Osteoblast (primary cell): Measurements from ENCODE around the gene NEB. TPM values are rescaled to one million over a fixed set of nuclear protein-coding genes. Genes with fewer than 3 reads are reported as not detected.
A peak's percentile ranks its signal among the peaks of the same experiment; 100 is the strongest.

ENCODE experiments used
- DNase-seq: peaks from one replicate; pipeline ENCODE4 v3.0.0; 2011; ENCODE audit warnings: low spot score, mixed read lengths; ENCODE audit not compliant: insufficient read length; ENCODE audit errors: missing footprints
- H2AFZ ChIP-seq: 2 replicates; pipeline ENCODE4 v1.6.0; 2011; ENCODE audit warnings: mild to moderate bottlenecking, low read length
- H3K27ac ChIP-seq: 2 replicates; pipeline ENCODE4 v1.5.1; 2011; ENCODE audit warnings: mild to moderate bottlenecking, low read depth, low read length, moderate library complexity
- H3K27me3 ChIP-seq: 2 replicates; pipeline ENCODE4 v1.6.0; 2012; ENCODE audit warnings: mild to moderate bottlenecking, control low read depth, inconsistent platforms, low read length, moderate library complexity; ENCODE audit not compliant: insufficient read depth
- H3K36me3 ChIP-seq: 2 replicates; pipeline ENCODE4 v1.5.1; 2011; ENCODE audit warnings: mild to moderate bottlenecking, low read length, control low read depth, moderate library complexity; ENCODE audit not compliant: insufficient read depth
- H3K4me1 ChIP-seq: 2 replicates; pipeline ENCODE4 v1.5.1; 2011; ENCODE audit warnings: mild to moderate bottlenecking, low read length, control low read depth, moderate library complexity; ENCODE audit not compliant: insufficient read depth
- H3K4me2 ChIP-seq: 2 replicates; pipeline ENCODE4 v1.6.0; 2011; ENCODE audit warnings: mild to moderate bottlenecking, low read length; ENCODE audit not compliant: insufficient read depth
- H3K4me3 ChIP-seq: fragments of 200-600 bp; sonication (generic); 3 replicates; pipeline ENCODE4 v1.5.1; 2012; ENCODE audit warnings: mild to moderate bottlenecking, low read length, inconsistent platforms; ENCODE audit not compliant: insufficient read depth
- H3K79me2 ChIP-seq: 2 replicates; pipeline ENCODE4 v1.6.0; 2012; ENCODE audit warnings: mild to moderate bottlenecking, low read length, control low read depth, inconsistent platforms; ENCODE audit not compliant: insufficient read depth
- H3K9me3 ChIP-seq: 2 replicates; pipeline ENCODE4 v1.5.1; 2011; ENCODE audit warnings: low read depth, low read length, control low read depth
- H4K20me1 ChIP-seq: 2 replicates; pipeline ENCODE4 v1.6.0; 2012; ENCODE audit warnings: mild to moderate bottlenecking, low read length, control low read depth; ENCODE audit not compliant: insufficient read depth
- CTCF ChIP-seq: IDR thresholded peaks from 2 replicates; pipeline ENCODE4 v1.5.1; 2011; ENCODE audit warnings: mild to moderate bottlenecking, low read depth, low read length, moderate library complexity; ENCODE audit errors: extremely low read depth
- total RNA-seq: library from RNA; depleted of rRNA; stranded (reverse); fragments of >200 nt; gene quantifications from 2 replicates; pipeline ENCODE4 v1.2.3, GENCODE V29; 2012

NEB gene
- total RNA-seq, 1 donor = 0.36 TPM

DNA sequence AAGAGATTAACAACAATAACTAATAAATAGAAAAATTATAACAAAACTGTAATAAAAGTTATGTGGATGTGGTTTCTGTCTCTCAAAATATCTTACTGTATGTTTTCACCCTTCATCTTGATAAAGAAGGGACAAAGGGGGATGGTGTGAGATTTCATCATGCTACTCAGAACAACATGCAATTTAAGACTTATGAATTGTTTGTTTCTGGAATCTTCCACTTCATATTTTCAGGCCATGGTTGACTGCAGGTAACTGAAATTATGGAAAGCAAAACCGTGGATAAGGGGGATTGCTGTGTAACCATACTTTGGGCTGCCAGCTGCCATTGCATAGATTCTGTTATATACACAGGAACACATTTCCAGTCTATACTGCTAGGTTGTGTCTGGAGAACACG is 45.6 kb downstream of the NEB start:
- no peaks in the 10 kb centered on the region for H3K36me3 ChIP-seq
- no peak overlapping the region for H3K4me3 ChIP-seq
- H3K9me3 ChIP-seq = no peaks in the 10 kb centered on the region
- no peak overlapping the region for H2AFZ ChIP-seq
- no peaks in the 10 kb centered on the region for H4K20me1 ChIP-seq
- no peak overlapping the region for H3K4me2 ChIP-seq
- H3K79me2 ChIP-seq = no peaks in the 10 kb centered on the region
- no peaks in the 10 kb centered on the region for H3K27me3 ChIP-seq
- no peak for DNase-seq
- TF ChIP-seq CTCF = no peak
- no peaks in the 10 kb centered on the region for H3K4me1 ChIP-seq
- no peak overlapping the region for H3K27ac ChIP-seq

DNA sequence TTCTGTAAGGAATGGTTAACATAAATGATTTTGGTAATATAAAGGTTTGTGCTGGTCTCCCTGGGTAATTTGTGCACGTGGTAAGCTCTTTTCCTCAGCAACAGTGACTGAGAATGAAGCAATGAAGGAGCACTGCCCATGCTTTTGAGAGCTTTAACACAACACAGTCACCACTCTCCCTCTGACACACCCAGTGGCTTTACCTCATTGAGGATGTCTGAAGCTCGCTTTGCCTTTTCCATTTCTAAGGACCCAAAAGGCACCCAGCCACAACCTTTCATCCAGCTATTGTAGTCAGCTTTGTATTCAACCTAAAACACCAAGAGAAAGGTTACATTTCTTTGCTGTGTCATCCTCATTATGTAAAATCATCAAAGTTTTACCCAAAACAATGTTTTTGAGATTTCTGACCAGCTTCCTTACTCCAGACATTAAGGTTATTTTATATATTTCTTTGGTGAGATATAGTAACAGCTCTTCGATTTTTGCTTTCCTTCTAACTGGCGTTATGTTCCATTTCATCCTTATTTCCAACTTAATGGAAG is 51.7 kb downstream of the NEB start:
- no peak overlapping the region for H3K4me3 ChIP-seq
- H4K20me1 ChIP-seq = no peaks in the 10 kb centered on the region
- H3K27ac ChIP-seq = no peak overlapping the region
- TF ChIP-seq CTCF = no peak
- H3K4me1 ChIP-seq = no peaks in the 10 kb centered on the region
- no peak overlapping the region for H2AFZ ChIP-seq
- no peaks in the 10 kb centered on the region for H3K9me3 ChIP-seq
- no peak overlapping the region for H3K4me2 ChIP-seq
- no peaks in the 10 kb centered on the region for H3K27me3 ChIP-seq
- no peaks in the 10 kb centered on the region for H3K79me2 ChIP-seq
- DNase-seq = peak; percentile 56
- no peaks in the 10 kb centered on the region for H3K36me3 ChIP-seq

DNA sequence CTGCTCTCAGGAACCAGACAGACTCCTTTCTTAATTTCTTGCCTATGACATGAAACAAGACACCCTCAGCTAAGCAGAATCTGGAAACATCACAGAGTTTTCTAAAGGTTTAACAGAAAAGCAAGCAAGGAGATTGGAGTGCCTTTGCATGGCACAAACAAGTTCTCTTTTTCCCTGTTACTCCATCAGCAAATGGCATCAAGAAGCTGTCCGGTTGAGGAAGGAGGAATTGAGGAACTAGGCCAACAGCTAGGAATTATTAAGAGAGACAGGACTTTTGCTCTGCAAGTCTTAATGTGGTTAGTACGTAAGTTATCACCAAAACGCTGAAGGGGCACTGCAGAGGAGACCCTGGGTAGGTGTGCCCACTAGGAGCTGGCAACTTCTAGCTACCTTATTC is 53.2 kb downstream of the NEB start:
- Histone ChIP-seq H3K27ac (no peak overlapping the region), H3K4me2 (no peak overlapping the region), H3K9me3 (no peaks in the 10 kb centered on the region), H3K79me2 (no peaks in the 10 kb centered on the region), H3K4me1 (no peaks in the 10 kb centered on the region), H3K4me3 (no peak overlapping the region), H3K36me3 (no peaks in the 10 kb centered on the region), H2AFZ (no peak overlapping the region), H4K20me1 (no peaks in the 10 kb centered on the region), H3K27me3 (no peaks in the 10 kb centered on the region)
- no peak for TF ChIP-seq CTCF
- no peak for DNase-seq

GRCh38 chr2:151679994-151680393 is 54.3 kb downstream of the NEB start:
- Histone ChIP-seq H3K9me3 (no peaks in the 10 kb centered on the region), H3K27me3 (no peaks in the 10 kb centered on the region), H3K4me2 (no peak overlapping the region), H2AFZ (no peak overlapping the region), H3K4me1 (no peaks in the 10 kb centered on the region), H4K20me1 (no peaks in the 10 kb centered on the region), H3K27ac (no peak overlapping the region), H3K4me3 (no peak overlapping the region), H3K36me3 (no peaks in the 10 kb centered on the region), H3K79me2 (no peaks in the 10 kb centered on the region)
- no peak for TF ChIP-seq CTCF
- no peak for DNase-seq
